Measurements from ENCODE around the gene FNDC11. TPM values are rescaled to one million over a fixed set of nuclear protein-coding genes. Genes with fewer than 3 reads are reported as not detected.

Gene FNDC11
- total and polyA plus RNA-seq, 10 donors, result 0.33 to 2.0 (median 1.00) TPM

DNA sequence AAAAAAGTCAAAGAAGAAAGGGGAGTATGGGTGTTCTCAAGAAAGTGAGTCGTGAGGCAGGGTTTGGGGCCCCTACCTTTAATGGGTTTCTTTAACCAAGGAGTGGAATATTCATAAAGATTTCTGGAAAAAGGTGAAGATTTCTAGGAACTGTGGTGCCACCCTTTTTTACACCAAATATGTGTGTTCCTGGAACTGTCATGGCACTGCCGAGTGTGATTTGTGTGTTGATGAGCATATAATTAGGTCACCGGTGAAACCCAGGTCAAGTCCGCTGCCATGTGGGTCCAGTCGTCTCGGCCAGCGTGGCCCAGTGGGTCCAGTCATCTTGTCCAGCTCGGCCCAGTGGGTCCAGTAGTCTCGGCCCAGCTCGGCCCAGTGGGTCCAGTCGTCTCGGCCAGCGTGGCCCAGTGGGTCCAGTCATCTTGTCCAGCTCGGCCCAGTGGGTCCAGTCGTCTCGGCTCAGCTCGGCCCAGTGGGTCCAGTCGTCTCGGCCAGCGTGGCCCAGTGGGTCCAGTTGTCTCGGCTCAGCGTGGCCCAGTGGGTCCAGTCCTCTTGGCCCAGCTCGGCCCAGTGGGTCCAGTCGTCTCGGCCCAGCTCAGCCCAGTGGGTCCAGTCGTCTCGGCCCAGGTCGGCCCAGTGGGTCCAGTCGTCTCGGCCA lies 46.7 kb upstream of the FNDC11 start:
- Histone ChIP-seq H3K27ac (no peak overlapping the region), H3K4me1 (no peaks in the 10 kb centered on the region), H3K4me3 (no peak overlapping the region), H3K27me3 (replicated peaks in 1 of 7) (peaks cover 0 to 88% (median 20%) of the 10 kb centered on the region in 7 donors), H3K36me3 (no peaks in the 10 kb centered on the region), H3K9me3 (peaks cover 0 to 21% (median 17%) of the 10 kb centered on the region in 8 donors)
- intact Hi-C loops (cut with DNase I; ENCODE audit: low total_unique reads), result no loop called here
- DNase-seq, result no peak
- TF ChIP-seq POLR2AphosphoS5 (IDR thresholded peaks at IDR 0.05) (no peak), CTCF (IDR thresholded peaks at IDR 0.05 in 8 of 11, conservative IDR thresholded peaks at IDR 0.05 in 3 of 11) (no peak), POLR2A (IDR thresholded peaks at IDR 0.05) (no peak)
- 85 to 95% (median 89%) methylated on average over 21 to 30 of the region's 30 CpGs for WGBS, 5 donors

- no peak for DNase-seq
- Histone ChIP-seq H3K27me3 (replicated peaks in 1 of 7) (peaks cover 0 to 84% (median 12%) of the 10 kb centered on the region in 7 donors), H3K4me1 (no peaks in the 10 kb centered on the region), H3K9me3 (peaks cover 0 to 21% (median 17%) of the 10 kb centered on the region in 8 donors), H3K36me3 (no peaks in the 10 kb centered on the region), H3K27ac (no peak overlapping the region), H3K4me3 (no peak overlapping the region)
- TF ChIP-seq POLR2AphosphoS5 (IDR thresholded peaks at IDR 0.05) (no peak), CTCF (IDR thresholded peaks at IDR 0.05 in 8 of 11, conservative IDR thresholded peaks at IDR 0.05 in 3 of 11) (no peak), POLR2A (IDR thresholded peaks at IDR 0.05) (no peak)
- WGBS, 5 donors, result 75 to 82% (median 80%) methylated on average over 33 of the region's 33 CpGs
- intact Hi-C loops (cut with DNase I; ENCODE audit: low total_unique reads), result no loop called here
Observed at GRCh38 chr20:63508072-63508768, 45.7 kb upstream of the FNDC11 start.

DNA sequence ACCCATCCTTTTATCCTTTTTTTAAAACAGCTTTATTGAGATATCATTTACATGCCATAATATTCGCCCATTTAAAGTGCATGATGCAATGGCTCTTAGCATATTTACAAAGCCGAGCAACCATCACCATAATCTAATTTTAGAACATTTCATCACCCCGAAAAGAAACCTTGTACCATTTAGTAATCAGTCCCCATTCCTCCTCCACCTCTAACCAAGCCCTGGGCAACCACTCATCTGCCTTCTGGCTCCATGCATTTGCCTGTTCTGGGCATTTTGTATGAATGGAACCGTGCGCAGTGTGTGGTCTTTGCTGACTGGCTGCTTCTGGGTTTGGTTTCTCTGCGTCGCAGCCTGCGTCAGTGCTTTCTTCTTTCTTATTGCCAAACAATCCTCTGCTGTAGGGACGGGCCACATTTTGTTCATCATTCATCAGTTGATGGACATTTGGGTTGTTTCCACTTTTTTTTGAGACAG lies 44.8 kb upstream of the FNDC11 start:
- WGBS, 5 donors, result 82 to 92% (median 86%) methylated on average over 9 of the region's 9 CpGs
- peaks cover 0 to 26% (median 15%) of the 10 kb centered on the region in 8 donors for H3K9me3 ChIP-seq
- H3K36me3 ChIP-seq, result no peaks in the 10 kb centered on the region

More for the DNA sequence above, 44.8 kb upstream of the FNDC11 start:
- DNase-seq, result no peak
- H3K4me1 ChIP-seq, result no peaks in the 10 kb centered on the region
- peaks cover 0 to 79% (median 12%) of the 10 kb centered on the region in 7 donors for H3K27me3 ChIP-seq (replicated peaks in 1 of 7)
- no peak overlapping the region for H3K27ac ChIP-seq
- no peak overlapping the region for H3K4me3 ChIP-seq
- TF ChIP-seq POLR2AphosphoS5 (IDR thresholded peaks at IDR 0.05) (no peak), CTCF (IDR thresholded peaks at IDR 0.05 in 8 of 11, conservative IDR thresholded peaks at IDR 0.05 in 3 of 11) (no peak)
- intact Hi-C loops (cut with DNase I; ENCODE audit: low total_unique reads), result no loop called here
